BJ (cell line): ENCODE data around the gene SLC35D2. TPM values are rescaled to one million over a fixed set of nuclear protein-coding genes. Genes with fewer than 3 reads are reported as not detected.

Experiments
- CTCF ChIA-PET: fragments of 350-600 bp; formaldehyde crosslinking; extraction: SDS; loops from one replicate; lab custom pipeline; 2021; ENCODE audit warnings: antibody characterized with exemption, inconsistent platforms; lab: Yijun Ruan, JAX
- POLR2A ChIA-PET: fragments of 300-600 bp; sonication (Branson Sonifier 250); formaldehyde crosslinking; extraction: SDS; loops from one replicate; lab custom pipeline; 2021; ENCODE audit warnings: antibody characterized with exemption; lab: Charles Lee
- DNase-seq: peaks from one replicate; pipeline ENCODE4 v3.0.0-alpha.2; 2011; ENCODE audit warnings: low read depth
- H3K27me3 ChIP-seq: 2 replicates; pipeline ENCODE4 v1.6.0; 2011; ENCODE audit warnings: low read length; ENCODE audit not compliant: control insufficient read depth, insufficient read depth
- H3K36me3 ChIP-seq: 2 replicates; pipeline ENCODE4 v1.5.1; 2011; ENCODE audit warnings: low read length; ENCODE audit not compliant: control insufficient read depth, insufficient read depth
- H3K4me3 ChIP-seq: 2 replicates; pipeline ENCODE4 v1.5.1; 2011; ENCODE audit warnings: low read depth, mild to moderate bottlenecking, control low read depth, low read length
- polyA plus RNA-seq: library from polyadenylated mRNA; depleted of rRNA; stranded (reverse); fragments of >200 nt; gene quantifications from 2 replicates; pipeline ENCODE4 v1.2.3, GENCODE V29; 2011
- TF ChIP-seq, protein P1 (sequence below): IDR thresholded peaks from 2 replicates; pipeline ENCODE4 v1.5.1; 2011; ENCODE audit warnings: low read depth, mild to moderate bottlenecking, control low read depth, inconsistent platforms, low read length, moderate library complexity; ENCODE audit not compliant: insufficient read depth

The SLC35D2 gene
- polyA plus RNA-seq, 1 experiment, result 11.3 TPM

DNA sequence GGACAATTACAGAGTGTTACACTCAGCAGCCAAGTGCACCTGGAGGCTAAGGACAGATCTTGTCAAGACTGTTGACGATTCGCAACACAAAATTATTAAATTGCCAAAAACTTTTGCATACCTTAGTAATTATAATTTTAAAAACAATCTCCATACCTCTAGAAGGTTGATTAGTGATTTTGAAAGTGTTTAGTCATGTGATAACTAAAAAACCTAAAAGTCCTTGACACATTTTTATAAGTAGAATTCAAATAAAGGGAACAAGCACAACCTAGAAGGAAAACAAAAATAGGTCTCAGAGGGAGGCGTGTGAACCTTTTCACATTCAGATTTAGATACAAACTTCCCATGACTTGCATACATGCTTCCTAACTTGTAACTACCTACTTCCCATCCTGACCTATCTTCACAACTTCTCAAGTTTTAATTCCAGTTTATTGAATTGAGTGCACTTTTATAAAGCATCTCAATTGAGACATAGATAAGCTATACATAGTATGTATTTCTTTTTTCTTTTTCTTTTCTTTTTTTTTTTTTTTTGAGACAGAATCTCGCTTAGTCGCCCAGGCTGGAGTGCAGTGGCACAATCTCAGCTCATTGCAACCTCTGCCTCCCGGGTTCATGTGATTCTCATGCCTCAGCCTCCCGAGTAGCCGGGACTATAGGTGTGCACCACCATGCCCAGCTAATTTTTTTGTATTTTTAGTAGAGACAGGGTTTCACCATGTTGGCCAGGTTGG is 28.8 kb upstream of the SLC35D2 start:
- TF ChIP-seq, protein P1, sequence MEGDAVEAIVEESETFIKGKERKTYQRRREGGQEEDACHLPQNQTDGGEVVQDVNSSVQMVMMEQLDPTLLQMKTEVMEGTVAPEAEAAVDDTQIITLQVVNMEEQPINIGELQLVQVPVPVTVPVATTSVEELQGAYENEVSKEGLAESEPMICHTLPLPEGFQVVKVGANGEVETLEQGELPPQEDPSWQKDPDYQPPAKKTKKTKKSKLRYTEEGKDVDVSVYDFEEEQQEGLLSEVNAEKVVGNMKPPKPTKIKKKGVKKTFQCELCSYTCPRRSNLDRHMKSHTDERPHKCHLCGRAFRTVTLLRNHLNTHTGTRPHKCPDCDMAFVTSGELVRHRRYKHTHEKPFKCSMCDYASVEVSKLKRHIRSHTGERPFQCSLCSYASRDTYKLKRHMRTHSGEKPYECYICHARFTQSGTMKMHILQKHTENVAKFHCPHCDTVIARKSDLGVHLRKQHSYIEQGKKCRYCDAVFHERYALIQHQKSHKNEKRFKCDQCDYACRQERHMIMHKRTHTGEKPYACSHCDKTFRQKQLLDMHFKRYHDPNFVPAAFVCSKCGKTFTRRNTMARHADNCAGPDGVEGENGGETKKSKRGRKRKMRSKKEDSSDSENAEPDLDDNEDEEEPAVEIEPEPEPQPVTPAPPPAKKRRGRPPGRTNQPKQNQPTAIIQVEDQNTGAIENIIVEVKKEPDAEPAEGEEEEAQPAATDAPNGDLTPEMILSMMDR, result no peak
- ChIA-PET CTCF (interaction anchor here (0.9 kb wide), 1 partner anchor 22 kb away, joined by 3 read pairs; no protein-coding TSS in a partner anchor), POLR2A (interaction anchor here (0.7 kb wide), 1 partner anchor 11 kb away, joined by 5 read pairs; no protein-coding TSS in a partner anchor)
- Histone ChIP-seq H3K27me3 (no peaks in the 10 kb centered on the region), H3K4me3 (no peak overlapping the region), H3K36me3 (no peaks in the 10 kb centered on the region)
- DNase-seq, result no peak

- no peak overlapping the region for H3K4me3 ChIP-seq
- no peak for DNase-seq
- CTCF ChIA-PET, result no interaction called here
- POLR2A ChIA-PET, result no interaction called here
- H3K27me3 ChIP-seq, result no peaks in the 10 kb centered on the region
- H3K36me3 ChIP-seq, result no peaks in the 10 kb centered on the region
- TF ChIP-seq, protein P1, result no peak
These were observed 27.8 kb upstream of the SLC35D2 start for GRCh38 chr9:96411129-96411838.

- no peaks in the 10 kb centered on the region for H3K36me3 ChIP-seq
- no peak for DNase-seq
- POLR2A ChIA-PET, result no interaction called here
- no peak overlapping the region for H3K4me3 ChIP-seq
- CTCF ChIA-PET, result interaction anchor here (0.8 to 1.2 kb wide), 3 partner anchors 10 to 26 kb away, joined by 3 to 5 read pairs (median 3); no protein-coding TSS in a partner anchor
- H3K27me3 ChIP-seq, result no peaks in the 10 kb centered on the region
- TF ChIP-seq, protein P1, result no peak
These were observed 25.1 kb upstream of the SLC35D2 start for GRCh38 chr9:96408409-96409280.

DNA sequence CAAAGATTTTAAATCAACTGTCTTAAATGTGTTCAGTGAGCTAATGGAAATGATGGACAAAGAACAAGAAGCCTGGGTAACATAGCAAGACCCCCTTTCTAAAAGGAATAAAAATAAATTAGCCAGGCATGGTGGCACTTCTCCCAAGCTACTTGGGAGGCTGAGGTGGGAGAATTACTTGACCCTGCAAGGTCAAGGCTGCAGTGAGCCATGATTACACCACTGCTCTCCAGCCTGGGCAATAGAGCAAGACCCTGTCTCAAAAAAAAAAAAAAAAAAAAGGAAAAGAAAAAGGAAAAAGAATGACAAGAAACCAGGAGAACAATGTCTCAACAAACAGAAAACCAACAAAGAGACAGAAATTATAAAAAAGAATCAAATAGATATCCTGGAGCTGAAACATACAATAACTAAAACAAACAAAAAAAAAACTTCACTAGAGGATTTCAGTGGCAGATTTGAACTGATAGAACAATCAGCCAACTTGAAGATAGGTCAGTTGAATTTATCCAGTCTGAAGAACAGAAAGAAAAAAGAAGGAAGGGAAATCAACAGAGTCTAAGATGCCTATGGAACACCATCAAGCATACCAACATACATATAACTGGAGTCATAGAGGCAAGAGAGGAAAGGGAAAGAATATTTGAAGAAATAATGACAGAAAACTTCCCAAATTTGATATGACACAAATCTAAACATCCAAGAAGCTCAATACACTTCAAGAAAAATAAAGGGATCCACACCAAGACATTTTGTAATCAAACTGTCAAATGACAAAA is 16.8 kb upstream of the SLC35D2 start:
- Histone ChIP-seq H3K36me3 (no peaks in the 10 kb centered on the region), H3K27me3 (no peaks in the 10 kb centered on the region), H3K4me3 (no peak overlapping the region)
- ChIA-PET CTCF (no interaction called here), POLR2A (no interaction called here)
- DNase-seq, result no peak
- TF ChIP-seq, protein P1, result no peak
